ENCODE results near the gene ABLIM3. TPM values are rescaled to one million over a fixed set of nuclear protein-coding genes. Genes with fewer than 3 reads are reported as not detected.
A peak's percentile ranks its signal among the peaks of the same experiment; 100 is the strongest.

ABLIM3 gene
- total RNA-seq, 1 donor from 2014 or later = 3.7 TPM

- peak; percentile 28 for TF ChIP-seq CTCF (IDR thresholded peaks at IDR 0.05; ENCODE audit: insufficient read depth, low read length, severe bottlenecking)
- DNase-seq (ENCODE audit: low read depth) (no peak), FAIRE-seq (no peak)
- Histone ChIP-seq H3K4me3 (ENCODE audit: low read depth, low read length) (no peak overlapping the region), H3K36me3 (ENCODE audit: control insufficient read depth, insufficient read depth, low read length) (no peaks in the 10 kb centered on the region), H3K27me3 (ENCODE audit: control insufficient read depth, insufficient read depth, low read length) (no peaks in the 10 kb centered on the region)
These were observed 10.4 kb downstream of the ABLIM3 start for GRCh38 chr5:149151717-149152116.

GRCh38 chr5:149152317-149152746 is 11.0 kb downstream of the ABLIM3 start:
- Histone ChIP-seq H3K36me3 (ENCODE audit: control insufficient read depth, insufficient read depth, low read length) (no peaks in the 10 kb centered on the region), H3K4me3 (ENCODE audit: low read depth, low read length) (no peak overlapping the region), H3K27me3 (ENCODE audit: control insufficient read depth, insufficient read depth, low read length) (no peaks in the 10 kb centered on the region)
- peak; percentile 27 for DNase-seq (ENCODE audit: low read depth)
- no peak for FAIRE-seq
- TF ChIP-seq CTCF (IDR thresholded peaks at IDR 0.05; ENCODE audit: insufficient read depth, low read length, severe bottlenecking) = no peak

- H3K27me3 ChIP-seq (ENCODE audit: control insufficient read depth, insufficient read depth, low read length) = no peaks in the 10 kb centered on the region
- H3K4me3 ChIP-seq (ENCODE audit: low read depth, low read length) = no peak overlapping the region
- FAIRE-seq = peak; percentile 55
- no peak for TF ChIP-seq CTCF (IDR thresholded peaks at IDR 0.05; ENCODE audit: insufficient read depth, low read length, severe bottlenecking)
- no peak for DNase-seq (ENCODE audit: low read depth)
- no peaks in the 10 kb centered on the region for H3K36me3 ChIP-seq (ENCODE audit: control insufficient read depth, insufficient read depth, low read length)
These were observed 12.0 kb downstream of the ABLIM3 start for GRCh38 chr5:149153193-149153750.

- H3K36me3 ChIP-seq (ENCODE audit: control insufficient read depth, insufficient read depth, low read length) = no peaks in the 10 kb centered on the region
- H3K27me3 ChIP-seq (ENCODE audit: control insufficient read depth, insufficient read depth, low read length) = no peaks in the 10 kb centered on the region
- TF ChIP-seq CTCF (IDR thresholded peaks at IDR 0.05; ENCODE audit: insufficient read depth, low read length, severe bottlenecking) = no peak
- no peak for FAIRE-seq
- H3K4me3 ChIP-seq (ENCODE audit: low read depth, low read length) = no peak overlapping the region
- peak; percentile 44 for DNase-seq (ENCODE audit: low read depth)
These were observed 12.7 kb downstream of the ABLIM3 start for GRCh38 chr5:149153751-149154610.

- DNase-seq (ENCODE audit: low read depth) (no peak), FAIRE-seq (no peak)
- no peak overlapping the region for H3K4me3 ChIP-seq (ENCODE audit: low read depth, low read length)
- H3K36me3 ChIP-seq (ENCODE audit: control insufficient read depth, insufficient read depth, low read length) = no peaks in the 10 kb centered on the region
- no peak for TF ChIP-seq CTCF (IDR thresholded peaks at IDR 0.05; ENCODE audit: insufficient read depth, low read length, severe bottlenecking)
- no peaks in the 10 kb centered on the region for H3K27me3 ChIP-seq (ENCODE audit: control insufficient read depth, insufficient read depth, low read length)
These were observed 13.4 kb downstream of the ABLIM3 start for GRCh38 chr5:149154650-149155049.
